ENCODE data around the gene MEX3D.
A peak's percentile ranks its signal among the peaks of the same experiment; 100 is the strongest.

MEX3D gene

GRCh38 chr19:1568320-1569019, at the start of gene MEX3D:
Gene MEX3D, minus strand, starts transcription at chr19:1568325. Its CDS starts 267 bp downstream, at chr19:1568058.
- peak; percentile 38 for DNase-seq (ENCODE audit: low spot score)

DNA sequence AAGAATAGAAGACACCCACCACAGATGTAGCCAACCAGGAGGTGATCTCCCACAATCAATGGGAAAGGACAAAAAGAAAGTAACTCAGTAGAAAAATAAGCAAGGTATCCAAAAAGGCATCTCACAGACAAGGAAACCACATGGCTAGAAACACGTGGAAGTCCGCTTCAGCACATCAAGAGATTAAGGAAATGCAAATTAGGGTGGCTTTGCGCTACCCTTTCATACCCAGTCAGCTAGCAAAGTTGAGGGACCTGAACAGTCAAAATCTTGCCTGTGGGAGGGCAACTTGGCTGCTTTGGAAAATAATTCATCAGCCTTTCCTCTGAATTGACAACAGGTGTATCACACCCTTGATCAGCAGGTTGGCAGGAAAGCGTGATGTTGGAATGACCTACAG, 48.8 kb upstream of the MEX3D start:
- no peak for DNase-seq (ENCODE audit: low spot score)

- no peak for DNase-seq (ENCODE audit: low spot score)
Measured at GRCh38 chr19:1616396-1616795, 48.3 kb upstream of the MEX3D start.

DNA sequence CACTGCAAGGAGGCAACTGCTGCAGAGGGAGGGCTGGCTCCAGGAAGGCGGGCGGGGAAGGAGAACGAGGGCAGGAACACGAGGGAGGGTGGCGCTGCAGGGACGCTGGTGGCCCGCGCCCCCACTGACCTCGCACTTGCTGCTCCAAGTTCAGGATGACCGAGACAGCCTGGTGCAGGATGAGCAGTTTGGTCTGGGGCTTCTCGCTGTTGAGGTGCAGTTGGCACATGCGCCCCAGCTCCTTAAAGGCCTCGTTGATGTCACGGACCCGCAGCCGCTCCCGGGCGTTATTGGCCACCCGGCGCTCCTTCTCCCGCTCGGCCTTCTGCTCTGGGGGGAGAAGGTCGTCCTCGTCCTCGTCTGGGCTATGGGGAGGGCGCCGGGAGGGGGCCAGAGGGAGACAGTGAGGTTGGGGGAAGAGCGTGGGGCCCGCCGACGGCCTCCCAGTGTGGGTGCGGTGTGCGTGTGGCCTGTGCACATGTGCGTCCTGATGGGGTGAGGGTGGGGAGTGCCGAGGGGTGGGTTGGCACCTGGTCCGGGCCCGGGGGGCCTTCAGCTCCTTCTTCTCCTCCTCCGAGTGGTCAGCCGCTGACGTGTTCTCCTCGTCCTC, 47.1 kb upstream of the MEX3D start:
- DNase-seq (ENCODE audit: low spot score), result no peak

- no peak for DNase-seq (ENCODE audit: low spot score)
Measured at GRCh38 chr19:1613808-1614570, 45.9 kb upstream of the MEX3D start.

DNA sequence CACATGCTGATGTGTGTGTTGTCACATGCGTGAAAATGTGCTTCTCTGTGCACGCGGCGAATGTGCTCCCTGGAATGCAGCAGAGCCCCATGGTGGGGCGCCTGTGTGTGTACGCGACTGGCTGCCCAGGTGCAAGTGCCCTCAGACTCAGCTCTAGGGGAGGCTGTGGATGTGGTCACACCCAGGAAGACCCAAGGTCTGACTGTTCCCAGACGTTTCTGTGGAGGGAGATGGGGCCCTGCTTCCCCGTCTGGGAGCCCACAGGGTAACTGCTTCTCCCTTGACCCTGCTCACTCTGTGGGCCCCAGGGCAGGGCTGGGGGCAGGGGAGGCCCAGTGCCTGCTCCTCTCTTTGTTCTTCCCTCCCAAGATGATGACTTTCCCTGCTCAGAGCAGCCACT, 45.0 kb upstream of the MEX3D start:
- no peak for DNase-seq (ENCODE audit: low spot score)

GRCh38 chr19:1612114-1613086, 44.3 kb upstream of the MEX3D start:
- no peak for DNase-seq (ENCODE audit: low spot score)

GRCh38 chr19:1611353-1611752, 43.2 kb upstream of the MEX3D start:
- DNase-seq (ENCODE audit: low spot score), result no peak

DNA sequence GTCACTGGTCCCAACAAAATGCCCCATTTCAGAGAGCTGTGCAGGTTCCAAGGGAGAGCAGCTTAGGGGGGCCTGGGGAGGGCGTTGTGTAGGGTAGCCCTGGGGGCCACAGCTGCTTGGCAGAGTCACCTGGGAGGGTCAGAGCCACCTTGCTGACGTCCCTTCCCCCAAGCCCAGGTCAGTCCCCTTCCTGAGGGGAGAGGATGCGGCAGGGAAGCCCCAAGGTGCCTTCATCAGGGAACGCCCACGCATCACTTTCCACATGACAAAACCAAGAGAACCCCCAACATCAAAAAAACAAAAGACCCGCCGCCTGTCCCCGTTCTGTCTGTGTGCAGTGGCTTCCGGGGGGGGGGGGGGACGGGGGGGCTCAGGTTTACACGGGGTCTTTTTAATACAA, 42.5 kb upstream of the MEX3D start:
- DNase-seq (ENCODE audit: low spot score), result no peak

DNA sequence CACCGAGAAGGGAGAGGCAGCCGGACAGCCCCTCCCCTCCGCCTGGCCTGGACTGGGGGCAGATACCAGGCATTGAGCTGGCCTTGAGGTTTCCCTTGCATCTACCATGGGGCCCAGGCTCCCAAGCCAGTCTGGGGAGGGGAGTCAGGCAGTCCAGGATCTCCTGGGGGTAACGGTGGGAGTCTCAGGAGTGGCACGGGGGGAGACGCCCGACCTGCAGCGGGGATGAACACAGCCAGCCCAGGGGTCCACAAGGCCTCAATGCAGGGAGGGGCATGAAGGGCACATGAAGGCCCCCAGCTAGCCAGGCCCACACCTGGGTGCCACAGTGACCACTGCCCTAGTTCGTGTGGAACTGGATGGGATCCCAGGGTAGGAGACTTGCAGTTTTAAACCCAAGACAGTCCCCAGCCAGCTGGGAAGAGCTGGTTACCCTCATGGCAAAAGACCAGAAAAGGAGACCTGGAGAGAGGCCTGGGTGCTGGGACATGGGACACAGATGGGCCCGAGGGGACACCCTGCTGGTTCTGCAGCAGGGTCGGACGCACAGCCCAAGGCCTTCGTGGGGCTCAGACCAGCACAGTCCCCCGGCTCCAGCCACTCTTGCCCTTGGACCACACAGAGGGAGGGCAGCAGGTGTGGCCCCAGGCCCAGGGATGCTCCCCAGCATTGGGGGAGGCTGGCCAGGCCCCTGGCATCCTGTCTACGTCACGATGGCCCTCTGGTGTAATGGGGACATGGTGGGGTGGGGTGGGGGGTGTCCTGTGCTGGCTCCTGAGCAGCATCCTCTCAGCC, 41.8 kb upstream of the MEX3D start:
- DNase-seq (ENCODE audit: low spot score), result no peak

DNA sequence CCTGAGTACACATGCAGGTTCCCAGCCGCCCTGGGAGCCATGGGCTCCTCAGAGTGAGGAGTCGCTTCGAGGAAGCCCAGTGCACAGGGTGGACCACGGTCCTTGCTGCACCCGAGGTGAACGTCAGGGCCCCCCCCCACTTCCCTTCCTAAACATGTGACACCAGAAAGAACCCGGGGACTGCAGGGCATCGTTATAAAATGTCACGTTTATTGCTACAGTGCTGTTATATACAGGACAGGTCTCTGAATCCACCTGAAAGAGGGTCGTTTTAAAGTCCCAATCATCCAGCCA, 40.9 kb upstream of the MEX3D start:
- DNase-seq (ENCODE audit: low spot score), result no peak

DNA sequence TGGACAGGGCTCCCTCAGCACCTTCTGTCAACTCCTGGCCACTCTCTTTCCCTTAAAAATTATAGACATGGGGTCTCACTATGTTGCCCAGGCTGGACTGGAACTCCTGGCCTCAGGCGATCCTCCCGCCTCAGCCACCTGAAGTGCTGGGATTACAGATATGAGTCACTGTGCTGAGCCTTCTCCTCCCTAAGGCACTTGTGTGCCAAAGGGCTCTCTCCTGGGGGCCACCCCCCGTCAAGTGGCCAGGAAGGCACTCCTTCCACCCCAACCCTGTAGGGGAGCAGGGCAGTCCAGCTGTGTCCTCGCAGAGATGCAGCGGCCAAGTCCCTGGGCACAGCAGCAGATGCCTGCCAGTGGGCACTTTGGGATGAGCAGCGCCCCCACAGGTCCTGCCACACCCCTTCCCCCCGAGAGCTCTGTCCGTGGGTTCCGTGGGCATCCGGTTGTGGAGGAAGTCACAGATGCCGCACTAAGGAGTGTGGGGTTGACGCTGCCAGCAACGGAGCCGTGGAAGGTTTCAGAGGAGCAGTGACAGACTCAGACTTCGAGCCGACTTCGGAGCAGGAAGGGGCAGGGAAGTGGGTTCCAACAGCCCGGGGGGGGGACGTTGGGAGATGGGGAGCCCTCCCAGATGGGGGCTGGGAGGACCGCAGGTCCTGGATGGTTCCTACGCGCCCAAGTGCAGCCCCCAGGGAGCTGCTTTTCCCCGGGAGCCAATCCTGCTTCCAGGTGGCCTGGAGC, 40.4 kb upstream of the MEX3D start:
- no peak for DNase-seq (ENCODE audit: low spot score)

DNA sequence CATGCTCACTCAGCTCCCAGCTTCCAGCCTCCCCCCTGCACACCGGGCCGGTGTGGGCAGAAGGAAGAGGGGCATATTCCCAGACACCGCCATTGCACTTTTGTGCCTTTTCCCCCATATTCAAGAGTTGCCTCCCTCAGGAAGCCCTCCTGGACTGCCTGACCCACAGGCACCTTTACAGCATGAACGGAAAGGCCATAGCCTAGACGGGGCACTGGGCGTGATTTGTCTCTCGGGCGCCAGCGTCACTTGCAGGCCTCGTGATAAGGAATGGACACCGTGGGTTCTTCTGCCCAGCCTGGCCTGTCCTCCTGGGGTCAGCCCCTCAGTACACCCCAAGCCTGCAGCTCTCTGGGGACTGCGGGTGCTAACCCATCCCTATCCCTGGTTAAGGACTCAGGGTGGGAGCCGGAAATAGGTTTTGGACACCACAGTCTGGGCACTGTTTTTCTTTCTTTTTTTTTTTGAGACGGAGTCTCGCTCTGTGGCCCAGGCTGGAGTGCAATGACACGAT, 38.1 kb upstream of the MEX3D start:
- no peak for DNase-seq (ENCODE audit: low spot score)

DNA sequence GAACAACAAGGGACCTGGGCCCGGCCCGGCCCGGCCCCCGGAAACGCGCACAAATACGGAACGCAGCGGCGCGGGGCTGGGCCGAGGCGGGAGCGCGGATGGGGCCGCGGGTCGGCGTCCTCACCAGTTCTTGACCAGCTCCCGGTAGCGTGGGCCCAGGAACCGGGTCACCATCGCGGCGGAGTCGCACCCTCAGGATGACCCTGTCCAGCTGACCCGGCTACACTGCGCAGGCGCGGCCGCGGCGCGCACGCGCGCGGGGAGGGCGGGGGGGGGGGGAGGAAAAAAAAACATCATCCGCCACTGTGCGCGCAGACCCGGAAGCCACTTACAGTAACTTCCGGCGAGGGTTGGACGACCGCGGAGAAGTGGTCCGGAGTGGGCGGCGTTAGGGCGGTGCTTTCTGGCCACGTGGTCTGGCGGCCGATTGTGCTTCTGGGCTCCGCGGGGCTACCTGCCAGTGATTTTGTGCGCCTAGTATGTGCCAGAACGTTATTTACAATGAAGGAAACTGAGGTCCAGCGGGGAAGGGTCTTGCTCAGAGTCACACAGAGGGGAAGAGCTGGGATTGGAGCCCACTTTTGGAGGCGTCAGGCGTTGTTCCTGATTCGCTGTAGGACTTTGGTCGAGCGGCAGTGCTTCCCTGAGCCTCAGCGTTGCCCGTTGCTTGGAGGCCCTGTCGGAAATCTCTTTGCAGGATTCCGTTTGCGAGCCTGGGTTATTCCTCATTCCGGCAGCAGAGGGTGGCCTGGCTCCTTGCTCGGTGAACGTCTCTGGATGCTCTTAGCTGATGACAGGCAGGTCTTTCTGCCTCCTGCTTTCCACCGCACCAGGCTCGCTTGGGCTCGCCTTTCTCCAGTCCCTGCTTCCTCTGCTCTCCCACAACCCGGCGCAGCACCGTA, 37.4 kb upstream of the MEX3D start, which contains the start of gene UQCR11:
TSS of gene UQCR11 (minus strand) at position 227 of the 902 bp plus-strand sequence. CDS start at position 174, 53 bp downstream.
- DNase-seq (ENCODE audit: low spot score), result peak; percentile 92

- DNase-seq (ENCODE audit: low spot score), result no peak
Measured at GRCh38 chr19:1602091-1602707, 34.1 kb upstream of the MEX3D start.

- no peak for DNase-seq (ENCODE audit: low spot score)
Measured at GRCh38 chr19:1601613-1602064, 33.5 kb upstream of the MEX3D start.

GRCh38 chr19:1599460-1599846, 31.3 kb upstream of the MEX3D start:
- no peak for DNase-seq (ENCODE audit: low spot score)

GRCh38 chr19:1598777-1599459, 30.8 kb upstream of the MEX3D start:
- DNase-seq (ENCODE audit: low spot score), result no peak

All from SW480 (cell line).